ENCODE data around the gene NUP43.

- no peak for TF ChIP-seq CTCF (IDR thresholded peaks at IDR 0.05)
- TF ChIP-seq POLR2A (IDR thresholded peaks at IDR 0.05) = no peak
Observed at GRCh38 chr6:149714442-149714841, 31.9 kb downstream of the NUP43 start.

Measured in lower leg skin (tissue), 3 donors.